ENCODE measurements around the gene UMPS. TPM values are rescaled to one million over a fixed set of nuclear protein-coding genes. Genes with fewer than 3 reads are reported as not detected.

UMPS gene
- total and polyA plus RNA-seq, 2 experiments from 2014 or later = 25.9 to 37.3 TPM

- no peak for DNase-seq (ENCODE audit: low spot score)
- Histone ChIP-seq H3K4me3 (no peak overlapping the region), H4K20me1 (ENCODE audit: insufficient read depth, poor library complexity, severe bottlenecking) (no peaks in the 10 kb centered on the region), H3K9me2 (replicated peaks; ENCODE audit: insufficient read depth) (no peaks in the 10 kb centered on the region), H2AFZ (no peak overlapping the region), H3K79me2 (peaks cover 3% of the 10 kb centered on the region), H3K27ac (peak overlapping the region; percentile 28), H3K36me3 (replicated peaks; ENCODE audit: insufficient read depth, low read depth) (no peaks in the 10 kb centered on the region), H3K9me3 (ENCODE audit: low read depth) (no peaks in the 10 kb centered on the region), H3K4me2 (no peak overlapping the region), H3K4me1 (ENCODE audit: insufficient read depth) (peaks cover 5% of the 10 kb centered on the region), H3K27me3 (no peaks in the 10 kb centered on the region)
- TF ChIP-seq EZH2phosphoT487 (IDR thresholded peaks at IDR 0.05; ENCODE audit: low read depth, severe bottlenecking, unreplicated experiment) = no peak
- TF ChIP-seq EZH2 (IDR thresholded peaks at IDR 0.05; ENCODE audit: borderline replicate concordance) = no peak
- TF ChIP-seq CTCF (IDR thresholded peaks at IDR 0.05; ENCODE audit: poor library complexity) = no peak
- WGBS (ENCODE audit: low lambda C conversion rate, missing lambda C conversion rate) = 85% methylated on average over 7 of the region's 7 CpGs
Observed at GRCh38 chr3:124792341-124793040, 62.2 kb downstream of the UMPS start.

- no peaks in the 10 kb centered on the region for H3K27me3 ChIP-seq
- no peaks in the 10 kb centered on the region for H3K9me3 ChIP-seq (ENCODE audit: low read depth)
- H3K36me3 ChIP-seq (replicated peaks; ENCODE audit: insufficient read depth, low read depth) = no peaks in the 10 kb centered on the region
- H3K4me1 ChIP-seq (ENCODE audit: insufficient read depth) = peaks cover 4% of the 10 kb centered on the region
- no peak overlapping the region for H3K4me3 ChIP-seq
- WGBS (ENCODE audit: low lambda C conversion rate, missing lambda C conversion rate) = 87% methylated on average over 6 of the region's 6 CpGs
- DNase-seq (ENCODE audit: low spot score) = no peak
- H3K27ac ChIP-seq = peak overlapping the region; percentile 28
- no peak overlapping the region for H3K4me2 ChIP-seq
- no peaks in the 10 kb centered on the region for H4K20me1 ChIP-seq (ENCODE audit: insufficient read depth, poor library complexity, severe bottlenecking)
- no peaks in the 10 kb centered on the region for H3K9me2 ChIP-seq (replicated peaks; ENCODE audit: insufficient read depth)
- H2AFZ ChIP-seq = no peak overlapping the region
- TF ChIP-seq EZH2phosphoT487 (IDR thresholded peaks at IDR 0.05; ENCODE audit: low read depth, severe bottlenecking, unreplicated experiment) = no peak
- no peak for TF ChIP-seq CTCF (IDR thresholded peaks at IDR 0.05; ENCODE audit: poor library complexity)
- TF ChIP-seq EZH2 (IDR thresholded peaks at IDR 0.05; ENCODE audit: borderline replicate concordance) = no peak
- peaks cover 3% of the 10 kb centered on the region for H3K79me2 ChIP-seq
Observed at GRCh38 chr3:124793054-124793739, 62.9 kb downstream of the UMPS start.

GRCh38 chr3:124796477-124796876, 66.2 kb downstream of the UMPS start:
- H3K4me2 ChIP-seq = no peak overlapping the region
- H3K79me2 ChIP-seq = no peaks in the 10 kb centered on the region
- H3K4me3 ChIP-seq = no peak overlapping the region
- no peak for TF ChIP-seq EZH2 (IDR thresholded peaks at IDR 0.05; ENCODE audit: borderline replicate concordance)
- TF ChIP-seq EZH2phosphoT487 (IDR thresholded peaks at IDR 0.05; ENCODE audit: low read depth, severe bottlenecking, unreplicated experiment) = no peak
- no peak for TF ChIP-seq CTCF (IDR thresholded peaks at IDR 0.05; ENCODE audit: poor library complexity)
- no peaks in the 10 kb centered on the region for H3K9me2 ChIP-seq (replicated peaks; ENCODE audit: insufficient read depth)
- no peaks in the 10 kb centered on the region for H3K9me3 ChIP-seq (ENCODE audit: low read depth)
- whole genome bisulfite sequencing (ENCODE audit: low lambda C conversion rate, missing lambda C conversion rate) = 97% methylated on average over 19 of the region's 19 CpGs
- H3K36me3 ChIP-seq (replicated peaks; ENCODE audit: insufficient read depth, low read depth) = no peaks in the 10 kb centered on the region
- H3K27me3 ChIP-seq = no peaks in the 10 kb centered on the region
- no peak for DNase-seq (ENCODE audit: low spot score)
- no peaks in the 10 kb centered on the region for H4K20me1 ChIP-seq (ENCODE audit: insufficient read depth, poor library complexity, severe bottlenecking)
- peaks cover 16% of the 10 kb centered on the region for H3K4me1 ChIP-seq (ENCODE audit: insufficient read depth)
- H2AFZ ChIP-seq = no peak overlapping the region
- H3K27ac ChIP-seq = no peak overlapping the region

Data from hepatocyte (in vitro differentiated cells).